Measurements from ENCODE around the gene ITGB2. TPM values are rescaled to one million over a fixed set of nuclear protein-coding genes. Genes with fewer than 3 reads are reported as not detected.

ITGB2 gene
- total RNA-seq, 2 donors from 2014 or later, result 13.1 to 27.1 TPM

DNA sequence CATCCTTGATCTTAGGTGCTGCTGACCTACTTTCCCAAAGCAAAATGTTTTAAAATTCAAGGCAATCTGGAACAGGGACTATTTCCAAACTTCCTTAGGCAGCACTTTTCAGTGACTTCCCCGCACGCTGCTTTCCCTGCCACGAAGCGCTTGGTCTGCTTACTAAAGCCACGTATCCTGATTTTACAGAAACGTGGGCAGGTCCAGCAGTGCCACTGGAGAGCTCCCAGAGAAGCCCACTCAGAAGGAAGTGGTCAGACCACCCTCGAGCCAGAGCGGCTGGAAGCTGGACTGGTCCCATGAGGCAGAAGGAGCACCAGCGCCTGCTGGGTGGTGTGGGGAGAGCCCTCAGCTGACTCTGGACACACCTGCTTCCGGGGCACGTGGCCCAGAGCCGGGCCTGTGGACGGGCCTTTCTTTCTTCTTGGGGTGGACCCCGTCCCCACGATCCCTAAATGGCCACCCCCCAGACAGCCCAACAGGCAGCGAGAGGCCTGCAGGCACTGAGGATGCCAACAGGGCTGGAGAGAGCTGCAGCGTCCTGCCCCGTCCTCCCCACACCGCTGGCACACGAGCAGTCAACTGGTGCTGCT, 70.4 kb downstream of the ITGB2 start:
- peak; percentile 62 for DNase-seq
- peaks cover 41% of the 10 kb centered on the region for H3K4me1 ChIP-seq
- intact Hi-C loops (cut with DNase I), result no loop called here
- peak overlapping the region; percentile 73 for H3K27ac ChIP-seq
- peaks cover 9% of the 10 kb centered on the region for H3K36me3 ChIP-seq
- peak overlapping the region in 1 of 2 donors; percentile 48 for H3K9ac ChIP-seq (ENCODE audit: low read depth in 2 of 2, low read length in 2 of 2)
- H3K4me3 ChIP-seq, result no peak overlapping the region
- H3K9me3 ChIP-seq, result no peaks in the 10 kb centered on the region
- H3K27me3 ChIP-seq, result no peaks in the 10 kb centered on the region
- TF ChIP-seq CTCF (IDR thresholded peaks at IDR 0.05), result no peak

GRCh38 chr21:44849616-44850130, 71.0 kb downstream of the ITGB2 start:
- Histone ChIP-seq H3K27ac (peak overlapping the region; percentile 73), H3K9ac (ENCODE audit: low read depth in 2 of 2, low read length in 2 of 2) (peak overlapping the region in 1 of 2 donors; percentile 48), H3K9me3 (no peaks in the 10 kb centered on the region), H3K27me3 (no peaks in the 10 kb centered on the region), H3K4me1 (peaks cover 41% of the 10 kb centered on the region), H3K36me3 (peaks cover 4% of the 10 kb centered on the region), H3K4me3 (no peak overlapping the region)
- no peak for TF ChIP-seq CTCF (IDR thresholded peaks at IDR 0.05)
- intact Hi-C loops (cut with DNase I), result no loop called here
- peak; percentile 69 for DNase-seq

- TF ChIP-seq CTCF (IDR thresholded peaks at IDR 0.05), result no peak
- Histone ChIP-seq H3K9ac (ENCODE audit: low read depth in 2 of 2, low read length in 2 of 2) (peak overlapping the region; percentile 28 to 40), H3K27me3 (no peaks in the 10 kb centered on the region), H3K9me3 (no peaks in the 10 kb centered on the region), H3K4me3 (no peak overlapping the region), H3K27ac (peak overlapping the region; percentile 73), H3K4me1 (peaks cover 41% of the 10 kb centered on the region), H3K36me3 (peaks cover 4% of the 10 kb centered on the region)
- intact Hi-C loops (cut with DNase I), result no loop called here
- DNase-seq, result no peak
These were observed 71.7 kb downstream of the ITGB2 start for GRCh38 chr21:44848821-44849521.

DNA sequence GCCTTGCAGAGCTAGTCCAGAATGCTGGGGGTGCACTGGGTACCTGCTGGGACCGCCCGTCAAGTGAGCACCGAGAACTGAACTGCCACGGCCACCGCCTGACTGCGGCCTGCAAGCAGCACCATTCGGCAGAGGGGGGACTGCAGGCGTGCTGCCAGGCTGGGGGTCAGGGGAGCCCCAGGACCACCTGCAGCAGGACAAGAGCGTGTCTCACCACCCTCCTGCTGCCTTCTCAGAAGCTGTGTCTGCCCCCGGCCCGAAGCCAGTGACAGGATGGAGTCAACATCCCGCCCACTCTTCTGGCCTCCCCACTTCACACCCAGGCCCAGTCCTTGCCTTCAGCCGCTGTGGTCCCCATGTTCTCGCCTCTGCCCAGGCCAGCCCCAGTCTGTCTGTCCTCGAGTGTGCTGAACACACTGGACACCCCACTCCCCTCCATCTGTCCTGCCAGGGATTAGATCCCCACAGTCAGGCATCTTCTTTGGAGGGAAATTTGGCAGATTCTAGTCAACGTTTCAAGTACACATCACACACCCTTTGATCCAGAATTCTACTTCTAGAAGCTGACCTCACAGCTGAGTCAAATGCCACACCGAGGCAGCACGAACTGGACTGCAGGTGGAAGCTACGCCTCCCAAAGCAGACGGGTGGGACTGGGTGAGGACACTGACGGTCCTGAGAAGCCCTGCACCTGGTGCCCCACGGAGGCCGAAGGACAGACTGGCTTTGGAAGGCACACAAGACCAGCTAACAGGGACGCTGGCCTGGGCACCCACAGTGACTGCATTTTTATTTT, 73.2 kb downstream of the ITGB2 start:
- H3K27me3 ChIP-seq, result no peaks in the 10 kb centered on the region
- no peak overlapping the region for H3K9ac ChIP-seq (ENCODE audit: low read depth in 2 of 2, low read length in 2 of 2)
- no peak for TF ChIP-seq CTCF (IDR thresholded peaks at IDR 0.05)
- no peaks in the 10 kb centered on the region for H3K9me3 ChIP-seq
- DNase-seq, result no peak
- H3K36me3 ChIP-seq, result peaks cover 4% of the 10 kb centered on the region
- intact Hi-C loops (cut with DNase I), result no loop called here
- no peak overlapping the region for H3K27ac ChIP-seq
- H3K4me3 ChIP-seq, result no peak overlapping the region
- H3K4me1 ChIP-seq, result peaks cover 38% of the 10 kb centered on the region

- H3K9ac ChIP-seq (ENCODE audit: low read depth in 2 of 2, low read length in 2 of 2), result peak overlapping the region in 1 of 2 donors; percentile 55
- peak; percentile 59 for DNase-seq
- H3K27ac ChIP-seq, result no peak overlapping the region
- no peaks in the 10 kb centered on the region for H3K27me3 ChIP-seq
- intact Hi-C loops (cut with DNase I), result no loop called here
- peaks cover 4% of the 10 kb centered on the region for H3K36me3 ChIP-seq
- no peaks in the 10 kb centered on the region for H3K9me3 ChIP-seq
- H3K4me3 ChIP-seq, result no peak overlapping the region
- TF ChIP-seq CTCF (IDR thresholded peaks at IDR 0.05), result no peak
- H3K4me1 ChIP-seq, result peaks cover 38% of the 10 kb centered on the region
These were observed 74.0 kb downstream of the ITGB2 start for GRCh38 chr21:44846485-44847260.
